HEK293T (cell line): Measurements from ENCODE around the gene TTC9C.

Source experiments
- FOXM1 ChIP-seq: fragments of 450-650 bp; IDR thresholded peaks from 2 replicates; pipeline ENCODE4 v1.6.1; 2017; ENCODE audit warnings: mild to moderate bottlenecking, borderline replicate concordance
- TF ChIP-seq, protein P1 (sequence below): fragments of 450-650 bp; IDR thresholded peaks from 2 replicates; pipeline ENCODE4 v1.6.1; 2016

DNA sequence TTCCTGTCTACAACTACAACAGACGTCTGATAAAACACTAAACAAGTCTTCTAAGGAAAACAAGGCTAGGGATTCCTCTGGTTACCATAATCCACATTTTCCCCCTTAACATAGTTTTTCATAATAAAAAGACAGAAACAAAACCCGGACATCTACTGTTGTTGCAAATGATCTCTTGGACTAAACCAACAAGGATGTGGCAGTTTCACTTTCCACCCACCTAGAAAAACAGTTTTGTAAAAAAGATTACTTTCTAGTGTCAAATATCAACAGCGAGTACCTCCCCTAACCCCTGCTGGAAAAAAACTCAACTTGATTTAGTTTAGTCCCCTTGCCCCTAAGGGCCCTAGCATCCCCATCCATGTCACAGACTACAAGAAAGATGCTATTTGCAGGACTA, 15.4 kb upstream of the TTC9C start:
- no peak for TF ChIP-seq FOXM1
- TF ChIP-seq, protein P1, sequence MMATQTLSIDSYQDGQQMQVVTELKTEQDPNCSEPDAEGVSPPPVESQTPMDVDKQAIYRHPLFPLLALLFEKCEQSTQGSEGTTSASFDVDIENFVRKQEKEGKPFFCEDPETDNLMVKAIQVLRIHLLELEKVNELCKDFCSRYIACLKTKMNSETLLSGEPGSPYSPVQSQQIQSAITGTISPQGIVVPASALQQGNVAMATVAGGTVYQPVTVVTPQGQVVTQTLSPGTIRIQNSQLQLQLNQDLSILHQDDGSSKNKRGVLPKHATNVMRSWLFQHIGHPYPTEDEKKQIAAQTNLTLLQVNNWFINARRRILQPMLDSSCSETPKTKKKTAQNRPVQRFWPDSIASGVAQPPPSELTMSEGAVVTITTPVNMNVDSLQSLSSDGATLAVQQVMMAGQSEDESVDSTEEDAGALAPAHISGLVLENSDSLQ, result no peak
